ENCODE measurements around the gene MAPK7. TPM values are rescaled to one million over a fixed set of nuclear protein-coding genes. Genes with fewer than 3 reads are reported as not detected.
A peak's percentile ranks its signal among the peaks of the same experiment; 100 is the strongest.

Gene MAPK7
- total and polyA plus RNA-seq, 10 of the 15 experiments (the other 5 are each of a cell fraction or from before 2014, with no cell fraction given) = 0.37 to 13.5 (median 5.6) TPM

DNA sequence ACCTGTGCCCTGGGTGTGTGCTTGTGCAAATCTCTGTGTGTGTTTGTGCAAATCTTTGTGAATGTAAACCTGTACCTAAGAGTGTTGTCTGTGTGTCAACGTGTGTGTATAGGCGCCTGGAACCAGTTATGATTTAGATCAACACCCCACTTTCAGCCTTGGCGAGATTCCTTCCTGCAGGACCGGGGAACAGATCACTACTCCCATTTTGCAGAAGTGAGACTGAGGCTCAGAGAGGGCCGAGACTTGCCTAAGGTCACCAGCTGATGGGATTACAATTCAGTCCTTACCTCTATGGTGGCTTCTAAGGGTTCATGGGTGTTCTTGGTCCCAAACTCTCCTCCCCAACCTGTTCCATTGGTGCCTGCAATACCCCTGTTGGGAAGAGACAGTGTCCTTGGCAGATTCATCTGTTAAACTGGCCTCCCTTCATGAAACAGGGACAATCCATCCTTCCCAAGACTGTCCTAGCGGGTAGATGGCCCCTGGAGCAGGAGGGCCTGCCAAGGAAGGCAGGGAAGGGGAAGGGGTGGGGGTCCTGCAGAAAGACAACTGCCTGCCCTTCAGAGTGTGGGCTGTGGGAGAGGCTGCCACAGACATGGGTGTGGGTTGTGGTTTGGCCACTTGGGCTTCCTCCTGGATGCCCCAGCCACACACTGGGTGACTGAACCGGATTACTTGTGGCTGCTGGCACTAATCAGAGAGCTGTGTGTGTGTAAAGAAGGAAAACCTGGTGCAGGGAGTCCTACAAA is 6.9 kb upstream of the MAPK7 start (continued):
- TF ChIP-seq, protein P1, sequence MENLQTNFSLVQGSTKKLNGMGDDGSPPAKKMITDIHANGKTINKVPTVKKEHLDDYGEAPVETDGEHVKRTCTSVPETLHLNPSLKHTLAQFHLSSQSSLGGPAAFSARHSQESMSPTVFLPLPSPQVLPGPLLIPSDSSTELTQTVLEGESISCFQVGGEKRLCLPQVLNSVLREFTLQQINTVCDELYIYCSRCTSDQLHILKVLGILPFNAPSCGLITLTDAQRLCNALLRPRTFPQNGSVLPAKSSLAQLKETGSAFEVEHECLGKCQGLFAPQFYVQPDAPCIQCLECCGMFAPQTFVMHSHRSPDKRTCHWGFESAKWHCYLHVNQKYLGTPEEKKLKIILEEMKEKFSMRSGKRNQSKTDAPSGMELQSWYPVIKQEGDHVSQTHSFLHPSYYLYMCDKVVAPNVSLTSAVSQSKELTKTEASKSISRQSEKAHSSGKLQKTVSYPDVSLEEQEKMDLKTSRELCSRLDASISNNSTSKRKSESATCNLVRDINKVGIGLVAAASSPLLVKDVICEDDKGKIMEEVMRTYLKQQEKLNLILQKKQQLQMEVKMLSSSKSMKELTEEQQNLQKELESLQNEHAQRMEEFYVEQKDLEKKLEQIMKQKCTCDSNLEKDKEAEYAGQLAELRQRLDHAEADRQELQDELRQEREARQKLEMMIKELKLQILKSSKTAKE (IDR thresholded peaks at IDR 0.05; ENCODE audit: low read depth, poor library complexity, severe bottlenecking) = no peak
- TF ChIP-seq ATF7 (IDR thresholded peaks at IDR 0.05; ENCODE audit: low read depth) (no peak), CREM (IDR thresholded peaks at IDR 0.05; ENCODE audit: low read depth) (no peak), RUNX3 (IDR thresholded peaks at IDR 0.05; ENCODE audit: low read length) (peak; percentile 36; the same call in 1 of the 2 replicates), EGR1 (IDR thresholded peaks at IDR 0.05; ENCODE audit: borderline replicate concordance in 1 of 2, low read depth in 2 of 2, low read length in 2 of 2) (no peak), WRNIP1 (IDR thresholded peaks at IDR 0.05; ENCODE audit: borderline replicate concordance, low read depth, low read length) (no peak), NR2F1 (conservative IDR thresholded peaks at IDR 0.05) (no peak)
- TF ChIP-seq, protein P2, sequence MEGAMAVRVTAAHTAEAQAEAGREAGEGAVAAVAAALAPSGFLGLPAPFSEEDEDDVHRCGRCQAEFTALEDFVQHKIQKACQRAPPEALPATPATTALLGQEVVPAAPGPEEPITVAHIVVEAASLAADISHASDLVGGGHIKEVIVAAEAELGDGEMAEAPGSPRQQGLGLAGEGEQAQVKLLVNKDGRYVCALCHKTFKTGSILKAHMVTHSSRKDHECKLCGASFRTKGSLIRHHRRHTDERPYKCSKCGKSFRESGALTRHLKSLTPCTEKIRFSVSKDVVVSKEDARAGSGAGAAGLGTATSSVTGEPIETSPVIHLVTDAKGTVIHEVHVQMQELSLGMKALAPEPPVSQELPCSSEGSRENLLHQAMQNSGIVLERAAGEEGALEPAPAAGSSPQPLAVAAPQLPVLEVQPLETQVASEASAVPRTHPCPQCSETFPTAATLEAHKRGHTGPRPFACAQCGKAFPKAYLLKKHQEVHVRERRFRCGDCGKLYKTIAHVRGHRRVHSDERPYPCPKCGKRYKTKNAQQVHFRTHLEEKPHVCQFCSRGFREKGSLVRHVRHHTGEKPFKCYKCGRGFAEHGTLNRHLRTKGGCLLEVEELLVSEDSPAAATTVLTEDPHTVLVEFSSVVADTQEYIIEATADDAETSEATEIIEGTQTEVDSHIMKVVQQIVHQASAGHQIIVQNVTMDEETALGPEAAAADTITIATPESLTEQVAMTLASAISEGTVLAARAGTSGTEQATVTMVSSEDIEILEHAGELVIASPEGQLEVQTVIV (IDR thresholded peaks at IDR 0.05; ENCODE audit: borderline replicate concordance, partially characterized antibody) = no peak
- TF ChIP-seq, protein P3, sequence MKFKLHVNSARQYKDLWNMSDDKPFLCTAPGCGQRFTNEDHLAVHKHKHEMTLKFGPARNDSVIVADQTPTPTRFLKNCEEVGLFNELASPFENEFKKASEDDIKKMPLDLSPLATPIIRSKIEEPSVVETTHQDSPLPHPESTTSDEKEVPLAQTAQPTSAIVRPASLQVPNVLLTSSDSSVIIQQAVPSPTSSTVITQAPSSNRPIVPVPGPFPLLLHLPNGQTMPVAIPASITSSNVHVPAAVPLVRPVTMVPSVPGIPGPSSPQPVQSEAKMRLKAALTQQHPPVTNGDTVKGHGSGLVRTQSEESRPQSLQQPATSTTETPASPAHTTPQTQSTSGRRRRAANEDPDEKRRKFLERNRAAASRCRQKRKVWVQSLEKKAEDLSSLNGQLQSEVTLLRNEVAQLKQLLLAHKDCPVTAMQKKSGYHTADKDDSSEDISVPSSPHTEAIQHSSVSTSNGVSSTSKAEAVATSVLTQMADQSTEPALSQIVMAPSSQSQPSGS (IDR thresholded peaks at IDR 0.05; ENCODE audit: low read length) = no peak
- TF ChIP-seq, protein P4, sequence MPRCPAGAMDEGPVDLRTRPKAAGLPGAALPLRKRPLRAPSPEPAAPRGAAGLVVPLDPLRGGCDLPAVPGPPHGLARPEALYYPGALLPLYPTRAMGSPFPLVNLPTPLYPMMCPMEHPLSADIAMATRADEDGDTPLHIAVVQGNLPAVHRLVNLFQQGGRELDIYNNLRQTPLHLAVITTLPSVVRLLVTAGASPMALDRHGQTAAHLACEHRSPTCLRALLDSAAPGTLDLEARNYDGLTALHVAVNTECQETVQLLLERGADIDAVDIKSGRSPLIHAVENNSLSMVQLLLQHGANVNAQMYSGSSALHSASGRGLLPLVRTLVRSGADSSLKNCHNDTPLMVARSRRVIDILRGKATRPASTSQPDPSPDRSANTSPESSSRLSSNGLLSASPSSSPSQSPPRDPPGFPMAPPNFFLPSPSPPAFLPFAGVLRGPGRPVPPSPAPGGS (IDR thresholded peaks at IDR 0.05; ENCODE audit: borderline replicate concordance, insufficient read depth, low read depth, low read length, poor library complexity, severe bottlenecking) = peak; percentile 87
